Lung (tissue), 12 donors: ENCODE measurements around the gene ARR3. TPM values are rescaled to one million over a fixed set of nuclear protein-coding genes. Genes with fewer than 3 reads are reported as not detected.
"Not testable (repeated sequence)": the region's sequence is repeated elsewhere in the genome, so short reads cannot be mapped to it uniquely, and the experiment has no call there.

Experiments
- ATAC-seq: fragments of 200-7000 bp; cut with Tn5 transposase; one replicate; pipeline ENCODE4 v1.9.1; 2020; ENCODE audit warnings: moderate number of reproducible peaks; ENCODE audit not compliant: insufficient read depth, low FRiP score
- DNase-seq, 3 donors: peaks; one replicate each; pipeline ENCODE4 v3.0.0-alpha.2; 2013 to 2017
- H3K27ac ChIP-seq, 2 donors: one replicate each; pipeline ENCODE4 v1.5.1; 2013; ENCODE audit warnings: mild to moderate bottlenecking in 2 of 2, moderate library complexity in 2 of 2, control low read depth in 1 of 2, inconsistent platforms in 1 of 2, low read depth in 1 of 2, low read length in 1 of 2
- H3K27me3 ChIP-seq, 3 donors: one replicate each; pipeline ENCODE4 v1.5.1; 2013; ENCODE audit warnings: low read length in 2 of 3; ENCODE audit not compliant: control insufficient read depth in 3 of 3, insufficient read depth in 3 of 3
- H3K36me3 ChIP-seq, 4 donors: one replicate each; pipeline ENCODE4 v1.5.1; 2013; ENCODE audit warnings: low read length in 4 of 4, mild to moderate bottlenecking in 1 of 4, moderate library complexity in 1 of 4; ENCODE audit not compliant: control insufficient read depth in 4 of 4, insufficient read depth in 4 of 4
- H3K4me1 ChIP-seq, 5 donors: one replicate each; pipeline ENCODE4 v1.5.1; 2013; ENCODE audit warnings: low read length in 5 of 5, mild to moderate bottlenecking in 2 of 5, moderate library complexity in 1 of 5; ENCODE audit not compliant: control insufficient read depth in 5 of 5, insufficient read depth in 5 of 5
- H3K4me3 ChIP-seq: one replicate; pipeline ENCODE4 v1.5.1; 2013; ENCODE audit warnings: mild to moderate bottlenecking, control low read depth, moderate library complexity
- H3K9ac ChIP-seq, 2 donors: one replicate each; pipeline ENCODE4 v1.5.1; 2013; ENCODE audit warnings: low read length in 2 of 2, control low read depth in 1 of 2; ENCODE audit not compliant: insufficient read depth in 1 of 2
- H3K9me3 ChIP-seq, 4 donors: one replicate each; pipeline ENCODE4 v1.5.1; 2013; ENCODE audit warnings: low read length in 3 of 4, mild to moderate bottlenecking in 1 of 4, moderate library complexity in 1 of 4; ENCODE audit not compliant: control insufficient read depth in 4 of 4, insufficient read depth in 3 of 4
- whole genome bisulfite sequencing, 2 donors: extraction: QIAGEN DNeasy Blood & Tissue Kit; methylation state at CpG; one replicate each; pipeline ENCODE4 v1.1.7; 2013; 5-methylcytosine and 5-hydroxymethylcytosine counted together
- polyA plus RNA-seq, 2 donors: library from polyadenylated mRNA; stranded (reverse); fragments of 200-250 nt; gene quantifications; one replicate each; pipeline ENCODE4 v1.2.1, GENCODE V29; 2013
- total RNA-seq, 2 donors: library from RNA; depleted of rRNA in 1 of 2; stranded (reverse); fragments of >200 nt in 1 of 2; gene quantifications; one replicate each; pipeline ENCODE4 v1.2.1, GENCODE V29; 2014 to 2021
- TF ChIP-seq, protein P1 (sequence below): IDR thresholded peaks from 2 replicates; pipeline ENCODE4 v1.5.1; 2012; ENCODE audit warnings: mild to moderate bottlenecking; ENCODE audit errors: control extremely low read depth, extremely low read depth
- donor health status: control.
- donor health status: control.
- donor health status: Bipolar disorder and iron deficiency.
- donor health status: healthy.
- donor health status: DM: yes; HTN: yes; CAD: no.

ARR3 gene
- total and polyA plus RNA-seq, 4 donors, result not detected

DNA sequence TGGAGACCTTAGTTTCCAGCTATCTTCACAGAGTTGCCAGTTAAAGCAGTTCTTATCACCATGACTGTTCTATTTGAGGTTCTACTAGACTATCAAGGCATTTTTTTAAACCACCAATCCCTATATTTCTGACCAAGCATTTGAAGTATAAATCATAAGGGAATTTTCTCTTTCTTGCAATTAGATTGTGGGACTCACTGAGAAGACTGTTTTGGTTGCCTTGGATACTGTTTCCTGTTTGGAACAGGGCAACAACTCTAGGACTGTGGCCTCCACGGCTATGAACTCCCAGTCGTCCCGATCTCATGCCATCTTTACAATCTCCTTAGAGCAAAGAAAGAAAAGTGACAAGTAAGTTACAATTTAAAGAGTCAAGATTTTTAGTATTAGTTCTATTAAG, 33.6 kb downstream of the ARR3 start:
- DNase-seq (peak in 1 of 3 donors; percentile 8), ATAC-seq (no peak)
- no peak overlapping the region for H3K4me3 ChIP-seq
- no peaks in the 10 kb centered on the region for H3K27me3 ChIP-seq
- no peak overlapping the region for H3K9ac ChIP-seq
- H3K4me1 ChIP-seq, result no peaks in the 10 kb centered on the region
- no peaks in the 10 kb centered on the region for H3K36me3 ChIP-seq
- no peaks in the 10 kb centered on the region for H3K9me3 ChIP-seq
- WGBS, 2 donors, result 60 to 66% methylated on average over 3 of the region's 3 CpGs
- no peak overlapping the region for H3K27ac ChIP-seq
- TF ChIP-seq, protein P1, sequence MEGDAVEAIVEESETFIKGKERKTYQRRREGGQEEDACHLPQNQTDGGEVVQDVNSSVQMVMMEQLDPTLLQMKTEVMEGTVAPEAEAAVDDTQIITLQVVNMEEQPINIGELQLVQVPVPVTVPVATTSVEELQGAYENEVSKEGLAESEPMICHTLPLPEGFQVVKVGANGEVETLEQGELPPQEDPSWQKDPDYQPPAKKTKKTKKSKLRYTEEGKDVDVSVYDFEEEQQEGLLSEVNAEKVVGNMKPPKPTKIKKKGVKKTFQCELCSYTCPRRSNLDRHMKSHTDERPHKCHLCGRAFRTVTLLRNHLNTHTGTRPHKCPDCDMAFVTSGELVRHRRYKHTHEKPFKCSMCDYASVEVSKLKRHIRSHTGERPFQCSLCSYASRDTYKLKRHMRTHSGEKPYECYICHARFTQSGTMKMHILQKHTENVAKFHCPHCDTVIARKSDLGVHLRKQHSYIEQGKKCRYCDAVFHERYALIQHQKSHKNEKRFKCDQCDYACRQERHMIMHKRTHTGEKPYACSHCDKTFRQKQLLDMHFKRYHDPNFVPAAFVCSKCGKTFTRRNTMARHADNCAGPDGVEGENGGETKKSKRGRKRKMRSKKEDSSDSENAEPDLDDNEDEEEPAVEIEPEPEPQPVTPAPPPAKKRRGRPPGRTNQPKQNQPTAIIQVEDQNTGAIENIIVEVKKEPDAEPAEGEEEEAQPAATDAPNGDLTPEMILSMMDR, result no peak

DNA sequence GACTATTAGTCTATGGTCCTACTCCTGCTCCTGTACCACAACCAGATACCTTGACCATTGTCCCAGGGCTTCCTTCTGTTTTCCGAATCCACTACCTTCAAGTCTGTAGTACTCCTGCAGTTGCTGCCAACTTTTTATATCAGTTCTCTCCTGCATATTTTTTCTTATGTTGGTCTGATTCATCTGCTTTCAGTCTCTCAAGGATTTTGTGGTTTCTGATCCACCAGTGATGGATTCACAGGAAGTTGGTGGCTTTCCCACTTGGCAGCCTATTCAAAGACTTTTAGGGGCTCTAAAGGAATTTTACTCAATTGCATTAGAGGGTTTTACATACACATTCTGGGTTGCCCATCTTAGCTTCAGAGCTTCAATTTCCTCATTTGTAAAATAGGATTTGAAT, 45.4 kb downstream of the ARR3 start:
- H3K9me3 ChIP-seq, result peaks cover 0 to 3% (median under 1%) of the 10 kb centered on the region in 4 donors
- no peak overlapping the region for H3K9ac ChIP-seq
- TF ChIP-seq, protein P1, result no peak
- WGBS, 2 donors, result 93 to 94% methylated on average over 1 of the region's 1 CpG
- no peak for DNase-seq
- no peak overlapping the region for H3K4me3 ChIP-seq
- H3K27me3 ChIP-seq, result no peaks in the 10 kb centered on the region
- H3K4me1 ChIP-seq, result no peaks in the 10 kb centered on the region
- no peak overlapping the region for H3K27ac ChIP-seq
- no peaks in the 10 kb centered on the region for H3K36me3 ChIP-seq
- ATAC-seq, result no peak

DNA sequence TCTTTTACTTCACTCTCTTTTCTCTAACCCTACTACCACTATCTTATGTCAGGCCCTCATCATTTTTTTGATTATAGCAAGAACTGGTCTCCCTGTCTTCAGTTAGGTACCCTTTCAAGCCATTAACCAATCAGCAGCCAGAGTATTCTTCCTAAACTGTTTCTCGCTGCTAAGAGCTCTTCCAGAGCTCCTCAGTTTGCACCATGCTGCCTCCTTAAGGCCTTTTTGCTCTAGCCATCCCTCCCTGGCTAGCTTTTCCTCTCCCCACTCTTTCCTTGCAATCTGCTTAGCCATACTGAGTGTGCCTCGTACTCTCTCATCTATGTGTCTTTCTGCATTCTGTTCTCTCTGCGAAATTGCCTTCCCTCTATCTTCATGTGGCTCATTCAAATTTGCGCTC, 54.6 kb downstream of the ARR3 start:
- ATAC-seq, result no peak
- WGBS, 2 donors, result 89 to 96% methylated on average over 4 of the region's 4 CpGs

DNA sequence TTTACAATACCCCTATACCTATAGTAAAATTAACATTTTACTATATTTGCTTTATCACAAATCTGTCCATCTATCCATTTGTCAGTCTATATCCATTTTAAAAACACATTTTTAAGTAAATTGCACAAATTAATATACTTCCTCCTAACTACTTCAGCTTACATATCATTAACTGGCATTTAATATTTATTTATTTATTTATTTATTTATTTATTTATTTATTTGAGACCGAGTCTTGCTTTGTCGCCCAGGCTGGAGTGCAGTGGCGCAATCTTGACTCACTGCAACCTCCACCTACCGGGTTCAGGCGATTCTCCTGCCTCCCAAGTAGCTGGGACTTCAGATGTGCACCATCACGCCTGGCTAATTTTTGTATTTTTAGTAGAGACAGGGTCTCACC, 55.5 kb downstream of the ARR3 start:
- H3K27me3 ChIP-seq, H3K4me1 ChIP-seq, H3K36me3 ChIP-seq, H3K4me3 ChIP-seq, H3K9me3 ChIP-seq, DNase-seq, H3K9ac ChIP-seq, H3K27ac ChIP-seq, ATAC-seq: not testable (repeated sequence)
- 90 to 98% methylated on average over 6 of the region's 6 CpGs for WGBS, 2 donors

More for the DNA sequence above, 54.6 kb downstream of the ARR3 start:
- TF ChIP-seq, protein P1, result no peak
- no peak for DNase-seq
- no peaks in the 10 kb centered on the region for H3K36me3 ChIP-seq
- H3K4me1 ChIP-seq, result no peaks in the 10 kb centered on the region
- H3K27ac ChIP-seq, result no peak overlapping the region
- H3K9me3 ChIP-seq, result no peaks in the 10 kb centered on the region
- no peak overlapping the region for H3K4me3 ChIP-seq
- H3K9ac ChIP-seq, result no peak overlapping the region
- H3K27me3 ChIP-seq, result no peaks in the 10 kb centered on the region
